GM12878 (cell line): ENCODE results near the gene OR2AJ1.

Experiments used
- ATF3 ChIP-seq: IDR thresholded peaks from 2 replicates; pipeline ENCODE4 v1.6.1; 2011; ENCODE audit warnings: low read depth, mild to moderate bottlenecking, low read length, moderate library complexity, borderline replicate concordance; ENCODE audit errors: extremely low read depth
- EP300 ChIP-seq, 2 experiments: fragments of 150-350 bp in 1 of 2; IDR thresholded peaks; 2 replicates each; pipeline ENCODE4 v1.6.1; 2011 to 2012; ENCODE audit warnings: low read depth in 2 of 2, low read length in 2 of 2, borderline replicate concordance in 1 of 2, improper control_type of control experiment in 1 of 2, inconsistent platforms in 1 of 2; ENCODE audit not compliant: control insufficient read depth in 1 of 2
- POLR2AphosphoS2 ChIP-seq: IDR thresholded peaks from 2 replicates; pipeline ENCODE4 v1.6.1; 2011; ENCODE audit warnings: low read depth, mild to moderate bottlenecking, low read length, improper control_type of control experiment, moderate library complexity
- POLR2AphosphoS5 ChIP-seq: IDR thresholded peaks from 2 replicates; pipeline ENCODE4 v1.6.1; 2011; ENCODE audit warnings: mild to moderate bottlenecking, low read length, inconsistent platforms
- RAD21 ChIP-seq: IDR thresholded peaks from 2 replicates; pipeline ENCODE4 v1.6.1; 2011; ENCODE audit warnings: mild to moderate bottlenecking, low read depth, low read length, moderate library complexity; ENCODE audit not compliant: insufficient read depth
- SREBF2 ChIP-seq: IDR thresholded peaks from 2 replicates; pipeline ENCODE4 v1.6.1; 2012; ENCODE audit warnings: mild to moderate bottlenecking, low read length
- SUZ12 ChIP-seq: fragments of 200-600 bp; sonication (generic); IDR thresholded peaks from one replicate; pipeline ENCODE4 v1.6.1; 2018; ENCODE audit warnings: antibody characterized with exemption, mild to moderate bottlenecking; ENCODE audit not compliant: unreplicated experiment
- TAF1 ChIP-seq: IDR thresholded peaks from 2 replicates; pipeline ENCODE4 v1.6.1; 2011; ENCODE audit warnings: mild to moderate bottlenecking, low read depth, low read length, borderline replicate concordance
- TF ChIP-seq, protein P1 (sequence below), 3 experiments: IDR thresholded peaks in 2 of 3; conservative IDR thresholded peaks in 1 of 3; 2 replicates each; pipeline ENCODE4 v1.5.1; 2011; ENCODE audit warnings: low read depth in 3 of 3, low read length in 3 of 3, mild to moderate bottlenecking in 3 of 3, control low read depth in 2 of 3, moderate library complexity in 2 of 3, inconsistent platforms in 1 of 3, mixed read lengths in 1 of 3; ENCODE audit not compliant: control insufficient read depth in 2 of 3, insufficient read depth in 1 of 3; ENCODE audit errors: extremely low read depth in 1 of 3
- TF ChIP-seq, protein P2 (sequence below): IDR thresholded peaks from 2 replicates; pipeline ENCODE4 v1.6.1; 2011; ENCODE audit warnings: borderline replicate concordance, low read depth, mild to moderate bottlenecking, moderate library complexity, low read length; ENCODE audit not compliant: insufficient read depth, poor library complexity, severe bottlenecking

- TF ChIP-seq POLR2AphosphoS2 (no peak), EP300 (IDR thresholded peaks at IDR 0.05; ENCODE audit: borderline replicate concordance in 1 of 2, control insufficient read depth in 1 of 2, low read depth in 2 of 2, low read length in 2 of 2) (no peak), TAF1 (no peak), SREBF2 (no peak), SUZ12 (no peak), RAD21 (no peak), ATF3 (no peak), POLR2AphosphoS5 (no peak)
- TF ChIP-seq, protein P1, sequence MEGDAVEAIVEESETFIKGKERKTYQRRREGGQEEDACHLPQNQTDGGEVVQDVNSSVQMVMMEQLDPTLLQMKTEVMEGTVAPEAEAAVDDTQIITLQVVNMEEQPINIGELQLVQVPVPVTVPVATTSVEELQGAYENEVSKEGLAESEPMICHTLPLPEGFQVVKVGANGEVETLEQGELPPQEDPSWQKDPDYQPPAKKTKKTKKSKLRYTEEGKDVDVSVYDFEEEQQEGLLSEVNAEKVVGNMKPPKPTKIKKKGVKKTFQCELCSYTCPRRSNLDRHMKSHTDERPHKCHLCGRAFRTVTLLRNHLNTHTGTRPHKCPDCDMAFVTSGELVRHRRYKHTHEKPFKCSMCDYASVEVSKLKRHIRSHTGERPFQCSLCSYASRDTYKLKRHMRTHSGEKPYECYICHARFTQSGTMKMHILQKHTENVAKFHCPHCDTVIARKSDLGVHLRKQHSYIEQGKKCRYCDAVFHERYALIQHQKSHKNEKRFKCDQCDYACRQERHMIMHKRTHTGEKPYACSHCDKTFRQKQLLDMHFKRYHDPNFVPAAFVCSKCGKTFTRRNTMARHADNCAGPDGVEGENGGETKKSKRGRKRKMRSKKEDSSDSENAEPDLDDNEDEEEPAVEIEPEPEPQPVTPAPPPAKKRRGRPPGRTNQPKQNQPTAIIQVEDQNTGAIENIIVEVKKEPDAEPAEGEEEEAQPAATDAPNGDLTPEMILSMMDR (IDR thresholded peaks at IDR 0.05 in 2 of 3, conservative IDR thresholded peaks at IDR 0.05 in 1 of 3; ENCODE audit: control insufficient read depth in 2 of 3, extremely low read depth in 1 of 3, insufficient read depth in 1 of 3, low read depth in 3 of 3, low read length in 3 of 3) = no peak
- TF ChIP-seq, protein P2, sequence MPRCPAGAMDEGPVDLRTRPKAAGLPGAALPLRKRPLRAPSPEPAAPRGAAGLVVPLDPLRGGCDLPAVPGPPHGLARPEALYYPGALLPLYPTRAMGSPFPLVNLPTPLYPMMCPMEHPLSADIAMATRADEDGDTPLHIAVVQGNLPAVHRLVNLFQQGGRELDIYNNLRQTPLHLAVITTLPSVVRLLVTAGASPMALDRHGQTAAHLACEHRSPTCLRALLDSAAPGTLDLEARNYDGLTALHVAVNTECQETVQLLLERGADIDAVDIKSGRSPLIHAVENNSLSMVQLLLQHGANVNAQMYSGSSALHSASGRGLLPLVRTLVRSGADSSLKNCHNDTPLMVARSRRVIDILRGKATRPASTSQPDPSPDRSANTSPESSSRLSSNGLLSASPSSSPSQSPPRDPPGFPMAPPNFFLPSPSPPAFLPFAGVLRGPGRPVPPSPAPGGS = no peak
These were observed 23.9 kb downstream of the OR2AJ1 start, which contains the start of gene OR2L8 for GRCh38 chr1:247948558-247948957.
